Heart right ventricle (tissue), 16 donors: ENCODE results near the gene SPNS2. TPM values are rescaled to one million over a fixed set of nuclear protein-coding genes. Genes with fewer than 3 reads are reported as not detected.
A peak's percentile ranks its signal among the peaks of the same experiment; 100 is the strongest.

Source experiments
- ATAC-seq, 8 donors: fragments of 200-7000 bp; cut with Tn5 transposase; one replicate each; pipeline ENCODE4 v1.9.1; 2020; ENCODE audit warnings: mild to moderate bottlenecking in 8 of 8, moderate library complexity in 8 of 8, moderate number of reproducible peaks in 1 of 8
- DNase-seq, 2 donors: peaks; one replicate each; pipeline ENCODE4 v3.0.0-alpha.2; 2020
- H3K27ac ChIP-seq, 10 donors: fragments of 200-600 bp; sonication (generic) in 2 of 10; one replicate each; pipeline versions ENCODE4 v1.5.0 to v1.8.0; 2020 to 2022; ENCODE audit warnings: mild to moderate bottlenecking in 3 of 10
- H3K27me3 ChIP-seq, 7 donors: fragments of 200-600 bp; one replicate each; pipeline ENCODE4 v1.8.0; 2021 to 2022; ENCODE audit warnings: mild to moderate bottlenecking in 2 of 7
- H3K36me3 ChIP-seq, 9 donors: fragments of 200-600 bp; sonication (generic) in 1 of 9; one replicate each; pipeline versions ENCODE4 v1.5.0 to v1.8.0; 2020 to 2022; ENCODE audit warnings: mild to moderate bottlenecking in 2 of 9
- H3K4me1 ChIP-seq, 9 donors: fragments of 200-600 bp; sonication (generic) in 1 of 9; one replicate each; pipeline versions ENCODE4 v1.5.0 to v1.8.0; 2020 to 2022; ENCODE audit warnings: mild to moderate bottlenecking in 4 of 9
- H3K4me3 ChIP-seq, 10 donors: fragments of 200-600 bp; sonication (generic) in 2 of 10; one replicate each; pipeline versions ENCODE4 v1.5.0 to v1.8.0; 2020 to 2022; ENCODE audit warnings: mild to moderate bottlenecking in 7 of 10, moderate library complexity in 2 of 10
- H3K9me3 ChIP-seq, 11 donors: fragments of 200-600 bp in 10 of 11; sonication (generic) in 2 of 11; one replicate each; pipeline versions ENCODE4 v1.5.0 to v1.8.0; 2013 to 2022; ENCODE audit warnings: mild to moderate bottlenecking in 2 of 11, control low read depth in 1 of 11, moderate library complexity in 1 of 11
- CTCF ChIP-seq, 9 donors: fragments of 200-600 bp; sonication (generic) in 2 of 9; IDR thresholded peaks; one replicate each; pipeline versions ENCODE4 v1.5.0 to v1.8.0; 2021 to 2022; ENCODE audit warnings: antibody characterized with exemption in 9 of 9, mild to moderate bottlenecking in 5 of 9, moderate library complexity in 1 of 9
- WGBS, 2 donors: extraction: QIAGEN DNeasy Blood & Tissue Kit; methylation state at CpG; one replicate each; pipeline ENCODE4 v1.1.7; 2013; ENCODE audit warnings: inconsistent platforms in 1 of 2; 5-methylcytosine and 5-hydroxymethylcytosine counted together
- intact Hi-C, 10 donors: fragments of 100-400 bp; cut with DNase I; formaldehyde crosslinking; loops; one replicate each; pipeline versions ENCODE4 v1.11.1 to v1.14.2; 2022
- polyA plus RNA-seq, 2 donors: library from polyadenylated mRNA; stranded (reverse); fragments of 200-250 nt; gene quantifications; one replicate each; pipeline ENCODE4 v1.2.3, GENCODE V29; 2013
- total RNA-seq, 10 donors: library from RNA; stranded (reverse); fragmentation: NEBNext Ultra II Directional in 3 of 10; extraction: Animal tissue kit (Norgen Biotek cat#: 25700) in 3 of 10; gene quantifications; one replicate each; pipeline versions ENCODE4 v1.2.1 to v1.2.4, GENCODE V29; 2021 to 2023
- donor health status: Arrhythmogenic right ventricular cardiomyopathy.
- donor health status: ischemic (EF 13 %, LVEDD 7.1; RV severe dilation, severe dysfunction).
- donor health status: healthy with polysubstance abuse.
- donor health status: DM: no; HTN: yes; CAD: no.
- donor health status: DM: no; HTN: no; CAD: no.
- donor health status: ischemic (EF 25% LVEDD 6.9; RV normal size, moderate dysfunction).
- donor health status: ischemic (EF 25% LVEDD 5.7; RV mildly dilated, moderate dysfunction).
- donor health status: healthy.
- donor health status: DM: yes; HTN: yes; CAD: no.
- donor health status: Ischemic cardiomyopathy.
- donor health status: ischemic (EF 35%, LVEDD 5.7; RV mildly dilated, moderate dysfunction).
- donor health status: nonischemic (EF 11% LVEDD 7.7; RV severe dilation, severe dysfunction).
- donor health status: DM: yes; HTN: yes; CAD: no.
- donor health status: PGD.
- donor health status: ischemic (EF 29% LVEDD 5.4; RV normal size, mild dysfunction).
- donor health status: nonischemic (EF 23%, LVEDD 6.1; RV moderate dilation, normal function).

The SPNS2 gene
- total and polyA plus RNA-seq, 12 donors: 4.5 to 27.7 (median 9.8) TPM

DNA sequence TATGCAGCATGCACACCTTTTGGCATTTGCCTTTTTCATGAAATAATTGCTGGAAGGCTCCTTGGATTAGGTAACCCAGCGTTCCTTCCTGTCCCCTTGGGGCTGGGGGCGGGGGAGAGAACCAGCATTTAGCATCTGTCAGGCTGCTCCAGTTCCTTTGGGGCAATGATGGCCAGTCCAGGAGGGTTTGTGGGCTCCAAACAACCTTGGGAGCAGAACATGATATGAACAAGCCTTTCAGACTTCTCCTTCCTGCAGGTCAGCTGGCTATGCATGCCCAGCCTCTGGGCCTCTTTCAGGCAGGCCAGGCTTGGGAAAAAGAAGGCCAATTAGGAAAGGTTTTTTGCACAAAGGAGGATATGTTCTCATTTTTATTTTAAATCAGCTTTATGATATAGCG is 84.5 kb downstream of the SPNS2 start:
- H3K27me3 ChIP-seq: peaks cover 0 to 48% (median 23%) of the 10 kb centered on the region in 7 donors
- intact Hi-C loops: loop anchor here in 1 of 10 donors (5.0 kb wide), 1 partner anchor 44 kb away; no protein-coding TSS in a partner anchor
- no peak for TF ChIP-seq CTCF (IDR thresholded peaks at IDR 0.05)
- WGBS, 2 donors: 81 to 82% methylated on average over 3 of the region's 3 CpGs
- peak overlapping the region in 2 of 10 donors; percentile 85 to 87 for H3K27ac ChIP-seq
- H3K9me3 ChIP-seq: no peaks in the 10 kb centered on the region
- peaks cover 9 to 51% (median 31%) of the 10 kb centered on the region in 9 donors for H3K4me1 ChIP-seq
- H3K36me3 ChIP-seq: no peaks in the 10 kb centered on the region
- DNase-seq: no peak
- no peak for ATAC-seq
- H3K4me3 ChIP-seq: peak overlapping the region in 5 of 10 donors; percentile 49 to 70 (median 62)

- ATAC-seq (peak; percentile 60 to 74 (median 70)), DNase-seq (peak in 1 of 2 donors; percentile 47)
- Histone ChIP-seq H3K4me1 (peaks cover 13 to 56% (median 35%) of the 10 kb centered on the region in 9 donors), H3K27ac (peak overlapping the region; percentile 34 to 88 (median 78)), H3K9me3 (no peaks in the 10 kb centered on the region), H3K4me3 (peak overlapping the region; percentile 7 to 70 (median 60)), H3K27me3 (peaks cover 0 to 48% (median 23%) of the 10 kb centered on the region in 7 donors), H3K36me3 (no peaks in the 10 kb centered on the region)
- TF ChIP-seq CTCF (IDR thresholded peaks at IDR 0.05): peak; percentile 11 to 55 (median 46)
- WGBS, 2 donors: 16 to 27% methylated on average over 12 of the region's 12 CpGs
- intact Hi-C loops: loop anchor here in 1 of 10 donors (5.0 kb wide), 1 partner anchor 44 kb away; no protein-coding TSS in a partner anchor
Measured at GRCh38 chr17:4583782-4584100, 85.1 kb downstream of the SPNS2 start.

DNA sequence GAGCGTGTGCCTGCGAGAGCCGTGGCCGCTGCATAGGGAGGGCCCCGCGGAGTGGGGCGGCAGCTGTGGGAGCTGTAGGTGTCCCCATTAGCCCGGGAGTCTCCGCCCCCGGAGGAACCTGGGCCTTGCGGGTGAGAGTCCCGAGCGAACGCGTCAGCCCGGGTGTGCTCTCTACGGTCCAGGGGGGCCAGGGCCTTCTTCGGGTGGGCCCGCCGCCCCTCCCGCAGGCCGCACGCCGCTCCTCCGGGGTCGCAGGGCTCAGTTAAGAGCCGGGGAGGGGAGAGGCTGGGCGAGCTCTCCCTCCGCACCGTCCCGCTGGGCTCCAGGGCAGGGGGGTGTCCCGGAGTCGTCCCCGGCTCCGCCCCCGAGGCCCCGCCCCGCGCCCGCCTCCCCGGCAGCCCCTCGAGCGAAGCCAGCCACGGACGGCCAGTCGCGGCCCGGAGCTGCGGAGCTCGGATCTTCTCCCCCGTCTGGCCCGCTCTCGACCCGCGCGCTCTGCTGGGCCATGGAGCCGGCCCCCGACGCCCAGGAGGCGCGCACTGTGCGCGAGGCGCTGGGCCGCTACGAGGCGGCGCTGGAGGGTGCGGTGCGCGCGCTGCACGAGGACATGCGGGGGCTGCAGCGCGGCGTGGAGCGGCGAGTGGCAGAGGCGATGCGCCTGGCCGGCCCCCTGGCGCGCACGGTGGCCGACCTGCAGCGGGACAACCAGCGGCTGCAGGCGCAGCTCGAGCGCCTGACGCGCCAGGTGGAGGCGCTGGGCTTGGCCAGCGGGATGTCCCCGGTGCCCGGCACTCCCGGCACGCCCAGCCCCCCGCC is 85.6 kb downstream of the SPNS2 start, which contains the start of gene SMTNL2:
Gene SMTNL2 (plus strand): TSS at position 429 of the 816 bp plus-strand sequence. CDS start 77 bp downstream, at position 506.
- TF ChIP-seq CTCF (IDR thresholded peaks at IDR 0.05): peak in 2 of 9 donors; percentile 6
- Histone ChIP-seq H3K9me3 (no peaks in the 10 kb centered on the region), H3K27ac (peak within 1 kb of the TSS; percentile 34 to 88 (median 78)), H3K4me1 (peaks cover 13 to 57% (median 40%) of the 10 kb centered on the region in 9 donors), H3K27me3 (peaks cover 0 to 48% (median 23%) of the 10 kb centered on the region in 7 donors), H3K36me3 (no peaks in the 10 kb centered on the region), H3K4me3 (peak within 1 kb of the TSS; percentile 7 to 70 (median 60))
- ATAC-seq (peak; percentile 60 to 82 (median 70)), DNase-seq (peak; percentile 65 to 84)
- intact Hi-C loops: loop anchor here in 1 of 10 donors (5.0 kb wide), 1 partner anchor 43 kb away; no protein-coding TSS in a partner anchor
- 0 to 1% methylated on average over 85 to 99 of the region's 100 CpGs for WGBS, 2 donors

DNA sequence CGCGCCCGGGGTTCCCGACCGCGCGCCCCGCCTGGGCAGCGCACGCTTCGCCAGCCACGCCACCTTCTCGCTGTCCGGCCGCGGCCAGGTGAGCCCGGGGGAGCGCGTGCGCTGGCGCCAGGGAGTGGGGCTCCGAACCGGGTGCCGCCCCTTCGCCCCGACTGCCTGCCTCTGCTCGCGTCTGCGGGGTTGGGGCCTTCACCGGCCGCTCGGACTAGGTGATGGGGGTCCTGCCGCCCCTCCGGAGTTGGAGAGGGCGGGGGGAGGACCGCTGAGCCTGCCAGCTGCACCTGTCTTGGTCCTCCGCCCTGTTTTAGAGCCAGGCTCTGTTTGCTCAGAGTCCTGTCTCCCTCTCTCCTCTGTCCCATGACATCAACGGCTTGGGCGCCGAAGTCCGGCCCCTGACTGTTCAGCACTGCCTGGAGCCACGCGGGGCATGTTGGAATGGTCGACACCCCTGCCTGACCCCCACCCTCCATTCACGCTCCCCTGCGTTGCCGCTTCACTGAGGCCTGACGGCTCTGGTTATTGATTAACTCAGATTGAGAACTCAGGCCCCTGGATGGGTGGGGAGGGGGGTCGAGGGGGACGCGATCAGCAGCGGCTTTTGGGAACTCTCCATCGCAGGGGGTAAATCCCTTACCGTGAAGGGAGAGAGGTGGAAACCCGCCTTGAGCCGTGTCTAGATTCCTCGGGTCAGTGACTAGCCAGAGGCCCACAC is 86.4 kb downstream of the SPNS2 start:
- Histone ChIP-seq H3K9me3 (no peaks in the 10 kb centered on the region), H3K27ac (peak overlapping the region in 8 of 10 donors; percentile 37 to 88 (median 78)), H3K36me3 (no peaks in the 10 kb centered on the region), H3K27me3 (peaks cover 0 to 48% (median 23%) of the 10 kb centered on the region in 7 donors), H3K4me1 (peaks cover 13 to 57% (median 40%) of the 10 kb centered on the region in 9 donors), H3K4me3 (peak overlapping the region; percentile 7 to 70 (median 60))
- intact Hi-C loops: loop anchor here in 1 of 10 donors (5.0 kb wide), 1 partner anchor 42 kb away; no protein-coding TSS in a partner anchor
- ATAC-seq (no peak), DNase-seq (no peak)
- TF ChIP-seq CTCF (IDR thresholded peaks at IDR 0.05): no peak
- 27 to 29% methylated on average over 57 of the region's 57 CpGs for WGBS, 2 donors
